Spleen (tissue), 11 donors: ENCODE results near the gene HOXA6. TPM values are rescaled to one million over a fixed set of nuclear protein-coding genes. Genes with fewer than 3 reads are reported as not detected.

Experiments
- DNase-seq: peaks from one replicate; pipeline ENCODE4 v3.0.0-alpha.2; 2020
- H3K27ac ChIP-seq, 8 donors: fragments of 200-600 bp; sonication (generic) in 7 of 8; 1 replicate in 4 of 8; 2 replicates in 4 of 8; pipeline versions ENCODE4 v1.5.0 to v1.8.0; 2016 to 2021; ENCODE audit warnings: inconsistent platforms in 4 of 8, mild to moderate bottlenecking in 4 of 8, moderate library complexity in 1 of 8
- H3K27me3 ChIP-seq, 7 donors: fragments of 200-600 bp; sonication (generic) in 6 of 7; replicated peaks in 1 of 7; 1 replicate in 4 of 7; 2 replicates in 3 of 7; pipeline versions ENCODE4 v1.5.0 to v1.8.0; 2016 to 2021; ENCODE audit warnings: inconsistent platforms in 3 of 7, mild to moderate bottlenecking in 1 of 7
- H3K36me3 ChIP-seq, 6 donors: fragments of 200-600 bp; sonication (generic) in 5 of 6; 1 replicate in 4 of 6; 2 replicates in 2 of 6; pipeline versions ENCODE4 v1.5.0 to v1.8.0; 2016 to 2021; ENCODE audit warnings: inconsistent platforms in 2 of 6
- H3K4me1 ChIP-seq, 6 donors: fragments of 200-600 bp; sonication (generic) in 5 of 6; 1 replicate in 3 of 6; 2 replicates in 3 of 6; pipeline versions ENCODE4 v1.5.0 to v1.8.0; 2016 to 2021; ENCODE audit warnings: inconsistent platforms in 3 of 6
- H3K4me3 ChIP-seq, 8 donors: fragments of 200-600 bp; sonication (generic) in 7 of 8; 1 replicate in 4 of 8; 2 replicates in 4 of 8; pipeline versions ENCODE4 v1.5.0 to v1.8.0; 2016 to 2021; ENCODE audit warnings: inconsistent platforms in 4 of 8, mild to moderate bottlenecking in 4 of 8, moderate library complexity in 2 of 8
- H3K9me3 ChIP-seq, 8 donors: fragments of 200-600 bp; sonication (generic) in 7 of 8; 1 replicate in 4 of 8; 2 replicates in 4 of 8; pipeline versions ENCODE4 v1.5.0 to v1.8.0; 2016 to 2021; ENCODE audit warnings: inconsistent platforms in 4 of 8
- POLR2A ChIP-seq, 3 donors: fragments of 450-650 bp; IDR thresholded peaks; one replicate each; pipeline ENCODE4 v1.5.1; 2017; ENCODE audit warnings: antibody characterized with exemption in 3 of 3, mild to moderate bottlenecking in 1 of 3
- POLR2AphosphoS5 ChIP-seq, 3 donors: sonication (generic); formaldehyde crosslinking; IDR thresholded peaks; one replicate each; pipeline ENCODE4 v1.5.1; 2017; ENCODE audit warnings: antibody characterized with exemption in 3 of 3
- WGBS, 5 donors: extraction: QIAGEN DNeasy Blood & Tissue Kit in 3 of 5; methylation state at CpG; one replicate each; pipeline versions ENCODE4 v1.1.5 to v1.1.7; 2013 to 2018; 5-methylcytosine and 5-hydroxymethylcytosine counted together
- intact Hi-C: fragments of 100-400 bp; cut with DNase I; formaldehyde crosslinking; loops from one replicate; pipeline ENCODE4 v1.15.0; 2023; ENCODE audit warnings: low total_unique reads
- microRNA-seq, 3 donors: library from miRNA; unstranded; fragments of <30 nt; microRNA quantifications; one replicate each; pipeline versions ENCODE4 to v1.1.0, GENCODE V29; 2019 to 2020
- polyA plus RNA-seq, 3 donors: library from polyadenylated mRNA; stranded (reverse); fragments of 200-250 nt; gene quantifications; one replicate each; pipeline ENCODE4 v1.2.1, GENCODE V29; 2013
- small RNA-seq, 4 donors: library from RNA; depleted of rRNA; stranded (forward); fragments of <200 nt; gene quantifications; one replicate each; pipeline ENCODE3, GENCODE V24; 2016
- total RNA-seq, 7 donors: library from RNA; depleted of rRNA in 3 of 7; stranded (reverse); fragments of >200 nt in 3 of 7; fragmentation: NEBNext Ultra II Directional in 4 of 7; extraction: Animal tissue kit (Norgen Biotek cat#: 25700) in 4 of 7; gene quantifications; one replicate each; pipeline versions ENCODE4 v1.1.0 to v1.2.1, GENCODE V29; 2016 to 2021
- TF ChIP-seq, protein P1 (sequence below), 11 experiments: fragments of 200-600 bp in 7 of 11; fragments of 450-650 bp in 4 of 11; sonication (generic) in 4 of 11; IDR thresholded peaks in 8 of 11; conservative IDR thresholded peaks in 3 of 11; 1 replicate in 7 of 11; 2 replicates in 4 of 11; pipeline versions ENCODE4 v1.4.0 to v1.8.0; 2016 to 2021; ENCODE audit warnings: antibody characterized with exemption in 11 of 11, inconsistent platforms in 4 of 11, mild to moderate bottlenecking in 1 of 11
- donor health status: healthy with polysubstance abuse.
- donor health status: DM: no; HTN: no; CAD: no; lungs with moderate emphysema.
- donor health status: DM: no; HTN: no; CAD: no.
- donor health status: Bipolar disorder and iron deficiency.
- donor health status: healthy.
- donor health status: DM: no; HTN: no; CAD: no.
- donor health status: DM: yes; HTN: yes; CAD: no.

HOXA6 gene
- total and polyA plus RNA-seq, 10 donors, result 0.26 to 2.0 (median 1.2) TPM; not detected in 2

DNA sequence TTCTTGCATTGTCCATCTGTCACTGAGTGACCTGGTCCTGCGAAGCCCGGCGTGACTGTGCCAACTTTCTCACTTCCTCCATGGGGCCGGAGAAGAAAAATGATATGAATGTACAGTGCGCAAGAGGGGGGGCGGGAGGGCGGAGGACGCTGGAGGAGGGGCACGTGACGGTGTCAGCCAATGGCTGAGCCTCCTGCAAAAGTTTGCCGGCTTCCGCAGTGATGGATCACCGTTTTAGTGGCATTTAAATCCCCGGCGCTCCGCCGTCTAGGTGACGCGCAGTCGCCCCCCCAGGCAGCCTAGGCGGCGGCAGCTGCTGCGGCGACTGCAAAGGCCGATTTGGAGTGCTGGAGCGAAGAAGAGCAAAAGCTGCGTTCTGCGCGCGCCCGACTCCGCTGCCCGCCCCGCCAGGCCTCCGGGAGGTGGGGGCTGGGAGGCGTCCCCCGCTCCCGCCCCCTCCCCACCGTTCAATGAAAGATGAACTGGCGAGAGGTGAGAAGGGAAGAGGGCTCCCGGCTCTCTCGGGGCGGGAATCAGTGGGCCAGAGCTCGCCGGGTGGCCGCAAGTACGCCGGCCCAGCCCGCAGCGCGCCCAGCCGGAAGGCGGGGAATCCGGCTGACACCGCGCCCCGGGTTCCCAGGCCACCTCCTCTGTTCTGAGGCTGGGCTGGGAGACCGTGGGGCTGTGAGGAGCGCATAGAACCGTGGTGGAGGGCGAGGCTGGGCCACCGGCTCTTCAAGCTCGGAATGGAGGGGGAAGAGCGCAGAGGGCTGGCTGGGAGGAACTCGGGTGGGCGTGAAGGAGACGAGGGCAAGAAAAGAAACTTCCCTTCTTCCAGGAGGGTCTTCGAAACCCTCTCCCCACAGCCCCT is 51.4 kb downstream of the HOXA6 start, which contains the start of gene HOXA1:
TSS of gene HOXA1 (minus strand) at position 104 of the 871 bp plus-strand sequence. CDS start at position 16, 88 bp downstream.
- H3K4me3 ChIP-seq, result peak within 1 kb of the TSS; percentile 70 to 97 (median 92)
- TF ChIP-seq POLR2A (IDR thresholded peaks at IDR 0.05), result peak in 2 of 3 donors; percentile 42 to 86
- TF ChIP-seq, protein P1, sequence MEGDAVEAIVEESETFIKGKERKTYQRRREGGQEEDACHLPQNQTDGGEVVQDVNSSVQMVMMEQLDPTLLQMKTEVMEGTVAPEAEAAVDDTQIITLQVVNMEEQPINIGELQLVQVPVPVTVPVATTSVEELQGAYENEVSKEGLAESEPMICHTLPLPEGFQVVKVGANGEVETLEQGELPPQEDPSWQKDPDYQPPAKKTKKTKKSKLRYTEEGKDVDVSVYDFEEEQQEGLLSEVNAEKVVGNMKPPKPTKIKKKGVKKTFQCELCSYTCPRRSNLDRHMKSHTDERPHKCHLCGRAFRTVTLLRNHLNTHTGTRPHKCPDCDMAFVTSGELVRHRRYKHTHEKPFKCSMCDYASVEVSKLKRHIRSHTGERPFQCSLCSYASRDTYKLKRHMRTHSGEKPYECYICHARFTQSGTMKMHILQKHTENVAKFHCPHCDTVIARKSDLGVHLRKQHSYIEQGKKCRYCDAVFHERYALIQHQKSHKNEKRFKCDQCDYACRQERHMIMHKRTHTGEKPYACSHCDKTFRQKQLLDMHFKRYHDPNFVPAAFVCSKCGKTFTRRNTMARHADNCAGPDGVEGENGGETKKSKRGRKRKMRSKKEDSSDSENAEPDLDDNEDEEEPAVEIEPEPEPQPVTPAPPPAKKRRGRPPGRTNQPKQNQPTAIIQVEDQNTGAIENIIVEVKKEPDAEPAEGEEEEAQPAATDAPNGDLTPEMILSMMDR (IDR thresholded peaks at IDR 0.05 in 8 of 11, conservative IDR thresholded peaks at IDR 0.05 in 3 of 11), result no peak
- TF ChIP-seq POLR2AphosphoS5 (IDR thresholded peaks at IDR 0.05), result peak; percentile 86 to 95 (median 91)
- H3K27ac ChIP-seq, result peak within 1 kb of the TSS; percentile 78 to 97 (median 94)
- peaks cover 0 to 98% (median 12%) of the 10 kb centered on the region in 7 donors for H3K27me3 ChIP-seq
- peaks cover 21 to 69% (median 47%) of the 10 kb centered on the region in 6 donors for H3K4me1 ChIP-seq
- peaks cover 0 to 24% (median 0%) of the 10 kb centered on the region in 6 donors for H3K36me3 ChIP-seq
- intact Hi-C loops, result loop anchor here (10.0 kb wide), 1 partner anchor 241 kb away; no protein-coding TSS in a partner anchor
- WGBS, 5 donors, result 0 to 1% (median 1%) methylated on average over 54 to 68 of the region's 68 CpGs
- peak; percentile 95 for DNase-seq
- no peaks in the 10 kb centered on the region for H3K9me3 ChIP-seq

Small RNA genes lying within 50 kb of the gene (microRNA-seq; reads per million reads assigned to microRNA genes)
- gene MIR196B, result 79.1 to 280 (median 124) reads per million in 3 donors

Small RNA genes lying within 50 kb of the gene (small RNA-seq; reads per million reads assigned to genes)
- gene AC004080.5 (0 reads per million in 4 donors), gene RF01977 (0 reads per million in 4 donors), gene RF02140 (0 reads per million in 4 donors), gene RF02141 (0 reads per million in 4 donors)

Other genes starting within 250 kb of the HOXA6 start
- gene HOXA1, start 51.8 kb downstream of the HOXA6 start, total RNA-seq, result 1 to 10 TPM; 1.1 to 4.1 (median 1.7) TPM
- 1 to 10 TPM in 1 of 3 donors, under 1 TPM in 2; 0.33 to 1.3 (median 0.82) TPM for gene HOXA1, start 51.8 kb downstream of the HOXA6 start, polyA plus RNA-seq
- gene HOXA2, start 45.1 kb downstream of the HOXA6 start, total RNA-seq, result 1 to 10 TPM in 4 of 7 donors, under 1 TPM in 3; 0.70 to 2.8 (median 1.3) TPM
- gene HOXA2, start 45.1 kb downstream of the HOXA6 start, polyA plus RNA-seq, result under 1 TPM; 0.41 to 0.83 (median 0.55) TPM
- gene HOXA4, start 17.0 kb downstream of the HOXA6 start, total RNA-seq, result 10 to 100 TPM in 1 of 7 donors, 1 to 10 TPM in 6; 2.7 to 10.8 (median 4.6) TPM
- 1 to 10 TPM; 2.1 to 5.9 (median 3.6) TPM for gene HOXA4, start 17.0 kb downstream of the HOXA6 start, polyA plus RNA-seq
- gene HOXA5, start 4.1 kb downstream of the HOXA6 start, total RNA-seq, result 1 to 10 TPM; 3.0 to 9.3 (median 6.9) TPM
- 1 to 10 TPM; 1.6 to 2.3 (median 2.2) TPM for gene HOXA5, start 4.1 kb downstream of the HOXA6 start, polyA plus RNA-seq
- 1 to 10 TPM in 5 of 7 donors, under 1 TPM in 2; 0.51 to 6.1 (median 2.2) TPM for gene HOXA3, start 4.8 kb upstream of the HOXA6 start, total RNA-seq
- 1 to 10 TPM in 1 of 3 donors, under 1 TPM in 2; 0.57 to 1.4 (median 0.62) TPM for gene HOXA3, start 4.8 kb upstream of the HOXA6 start, polyA plus RNA-seq
- gene HOXA7, start 8.9 kb upstream of the HOXA6 start, total RNA-seq, result 1 to 10 TPM; 1.0 to 8.0 (median 2.6) TPM
- gene HOXA7, start 8.9 kb upstream of the HOXA6 start, polyA plus RNA-seq, result 1 to 10 TPM in 1 of 3 donors, under 1 TPM in 2; 0.55 to 1.4 (median 0.80) TPM
- gene HOXA9, start 17.8 kb upstream of the HOXA6 start, total RNA-seq, result 1 to 10 TPM in 5 of 7 donors, under 1 TPM in 2; 0.51 to 3.0 (median 1.2) TPM
- gene HOXA9, start 17.8 kb upstream of the HOXA6 start, polyA plus RNA-seq, result under 1 TPM; 0.46 to 0.54 (median 0.48) TPM
- under 1 TPM in 3 of 7 donors, not detected in 4; 0.13 to 0.72 (median 0.56) TPM for gene HOXA10, start 26.5 kb upstream of the HOXA6 start, total RNA-seq
- under 1 TPM; 0.05 to 0.22 (median 0.19) TPM for gene HOXA10, start 26.5 kb upstream of the HOXA6 start, polyA plus RNA-seq
- not detected for gene HOXA11, start 37.5 kb upstream of the HOXA6 start, total RNA-seq
- gene HOXA11, start 37.5 kb upstream of the HOXA6 start, polyA plus RNA-seq, result not detected
- not detected for gene HOXA13, start 52.3 kb upstream of the HOXA6 start, total RNA-seq
- gene HOXA13, start 52.3 kb upstream of the HOXA6 start, polyA plus RNA-seq, result not detected
- not detected for gene EVX1, start 95.0 kb upstream of the HOXA6 start, total RNA-seq
- gene EVX1, start 95.0 kb upstream of the HOXA6 start, polyA plus RNA-seq, result not detected